Measurements from ENCODE around the gene ZBTB21.
"Not testable (repeated sequence)": the region's sequence is repeated elsewhere in the genome, so short reads cannot be mapped to it uniquely, and the experiment has no call there.

Gene ZBTB21

GRCh38 chr21:41950941-41951351 lies 59.2 kb downstream of the ZBTB21 start:
- no peak for DNase-seq

DNA sequence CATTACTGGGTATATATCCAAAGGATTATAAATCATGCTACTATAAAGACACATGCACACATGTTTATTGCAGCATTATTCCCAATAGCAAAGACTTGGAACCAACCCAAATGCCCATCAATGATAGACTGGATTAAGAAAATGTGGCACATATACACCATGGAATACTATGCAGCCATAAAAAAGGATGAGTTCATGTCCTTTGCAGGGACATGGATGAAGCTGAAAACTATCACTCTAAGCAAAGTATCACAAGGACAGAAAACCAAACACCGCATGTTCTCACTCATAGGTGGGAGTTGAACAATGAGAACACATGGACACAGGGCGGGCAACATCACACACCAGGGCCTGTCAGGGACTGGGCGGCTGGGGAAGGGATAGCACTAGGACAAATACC lies 60.5 kb downstream of the ZBTB21 start:
- DNase-seq: not testable (repeated sequence)

DNA sequence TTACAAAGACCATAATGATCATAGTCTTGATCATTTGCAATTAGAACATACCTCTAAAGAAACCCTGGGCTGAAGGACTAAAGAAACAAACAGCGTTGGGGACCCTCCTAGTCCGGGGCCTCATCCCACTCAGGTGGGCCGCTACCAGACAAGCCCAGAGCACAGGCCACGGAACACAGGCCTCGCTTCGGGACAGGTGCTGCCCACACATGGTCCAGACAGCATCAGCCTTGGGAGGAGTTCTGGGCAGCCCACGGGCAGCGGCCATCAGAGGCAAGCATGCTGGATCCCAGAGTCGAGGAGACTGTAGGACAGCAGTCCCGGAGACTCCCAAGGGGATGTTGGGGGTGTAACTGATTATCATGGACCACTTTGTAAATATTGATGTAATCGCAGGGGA lies 61.3 kb downstream of the ZBTB21 start:
- no peak for DNase-seq

GRCh38 chr21:41948078-41948895 lies 61.9 kb downstream of the ZBTB21 start:
- DNase-seq: no peak

GRCh38 chr21:41945982-41946381 lies 64.2 kb downstream of the ZBTB21 start:
- no peak for DNase-seq

DNA sequence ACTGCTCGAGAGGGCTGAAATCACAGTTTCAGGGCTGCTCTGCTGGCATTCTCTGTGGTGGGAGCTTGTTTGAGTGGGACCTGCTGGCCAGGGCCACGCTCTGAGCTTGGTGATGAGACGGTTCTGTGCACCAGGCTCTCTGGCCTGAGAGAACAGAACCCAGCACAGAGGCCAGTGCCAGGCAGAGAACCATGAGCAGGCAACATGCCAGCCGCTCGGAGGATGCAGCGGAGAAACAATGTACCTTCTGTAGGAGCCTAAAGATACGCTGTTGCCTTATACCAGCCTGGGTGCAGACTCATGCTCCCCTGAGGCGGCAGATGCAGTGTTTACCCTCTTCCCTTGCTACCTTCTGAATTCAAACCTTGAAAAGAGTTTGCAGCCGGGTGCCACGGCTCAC lies 66.3 kb downstream of the ZBTB21 start:
- no peak for DNase-seq

DNA sequence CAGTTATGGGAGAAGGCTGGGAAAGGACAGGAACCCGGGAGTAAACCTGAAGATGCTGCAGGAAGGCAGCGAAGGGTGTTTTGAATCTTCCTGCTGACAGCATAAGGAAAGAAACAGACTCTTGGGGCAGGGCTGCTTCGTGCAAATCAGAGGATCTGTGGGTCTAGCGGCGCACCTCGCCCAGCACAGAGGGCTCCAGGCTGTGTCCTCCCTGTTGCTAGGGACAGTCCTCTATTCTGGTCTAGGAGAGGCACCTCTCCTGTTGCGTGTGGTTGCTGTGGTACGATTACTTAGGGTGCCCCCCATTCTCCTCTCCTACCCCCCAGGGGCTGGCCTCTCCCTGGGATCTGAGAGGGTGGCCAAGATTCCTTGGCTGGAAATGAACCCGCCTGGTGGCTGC lies 67.7 kb downstream of the ZBTB21 start:
- no peak for DNase-seq

GRCh38 chr21:41941941-41942340 lies 68.2 kb downstream of the ZBTB21 start:
- DNase-seq: no peak

GRCh38 chr21:41940431-41940830 lies 69.7 kb downstream of the ZBTB21 start:
- no peak for DNase-seq

GRCh38 chr21:41939391-41939790 lies 70.8 kb downstream of the ZBTB21 start:
- no peak for DNase-seq

Data from NCI-H69 (cell line).